ENCODE results near the gene ARHGAP27. TPM values are rescaled to one million over a fixed set of nuclear protein-coding genes. Genes with fewer than 3 reads are reported as not detected.

Gene ARHGAP27
- total and polyA plus RNA-seq, 2 of the 4 experiments (the other 2 are of a cell fraction) = under 0.01 to 0.89 TPM

DNA sequence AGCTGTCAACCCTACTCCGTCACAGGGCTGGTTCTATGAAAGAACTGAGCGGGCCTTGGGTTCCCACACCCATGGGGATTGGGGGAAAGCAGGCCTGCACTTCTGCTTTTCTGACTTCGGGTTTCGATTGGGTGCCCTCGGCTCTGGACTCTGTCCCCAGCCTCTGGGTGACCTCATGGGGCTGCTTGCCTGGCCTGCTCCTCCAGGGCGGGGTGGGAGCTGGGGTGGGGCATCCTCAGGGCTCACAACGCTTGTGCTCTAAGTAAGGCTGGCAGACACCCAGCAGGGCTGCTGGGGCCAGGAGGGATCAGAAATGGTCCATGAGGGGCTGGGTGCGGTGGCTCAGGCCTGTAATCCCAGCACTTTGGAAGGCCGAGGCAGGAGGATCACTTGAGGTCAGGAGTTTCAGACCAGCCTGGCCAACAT, 19.2 kb downstream of the ARHGAP27 start:
- BruUV-seq (replicated peaks) = no TSS peak
- H3K36me3 ChIP-seq (ENCODE audit: control insufficient read depth, insufficient read depth, low read length) = no peaks in the 10 kb centered on the region
- H4K8ac ChIP-seq (ENCODE audit: low read depth in 2 of 2, low read length in 2 of 2) = no peak overlapping the region
- no peak overlapping the region for H3K4me3 ChIP-seq (ENCODE audit: insufficient read depth, low read depth, low read length)
- H2BK5ac ChIP-seq (ENCODE audit: low read depth, low read length, poor library complexity, severe bottlenecking) = no peak overlapping the region
- intact Hi-C loops (cut with micrococcal nuclease) = no loop called here
- peaks cover 8% of the 10 kb centered on the region; the same call in 1 of the 2 replicates for H3K27me3 ChIP-seq (ENCODE audit: control insufficient read depth, insufficient read depth, low read length)
- ATAC-seq (ENCODE audit: low read depth) (no peak), DNase-seq (no peak)
- no peaks in the 10 kb centered on the region for H3K79me1 ChIP-seq (ENCODE audit: low read depth in 1 of 2, low read length in 2 of 2)
- no peak overlapping the region for H3K14ac ChIP-seq (replicated peaks; ENCODE audit: low read depth, low read length)
- CTCF ChIA-PET = no interaction called here
- H3K27ac ChIP-seq (ENCODE audit: insufficient read depth, low read length) = no peak overlapping the region
- TF ChIP-seq CTCF (conservative IDR thresholded peaks at IDR 0.05; ENCODE audit: low read depth, low read length) (no peak), FOS (IDR thresholded peaks at IDR 0.05; ENCODE audit: low read depth, low read length) (no peak), BHLHE40 (IDR thresholded peaks at IDR 0.05; ENCODE audit: low read depth, low read length) (no peak), MXI1 (IDR thresholded peaks at IDR 0.05; ENCODE audit: borderline replicate concordance, low read depth, low read length) (no peak), MAFK (IDR thresholded peaks at IDR 0.05; ENCODE audit: low read depth, low read length) (no peak), MAZ (IDR thresholded peaks at IDR 0.05; ENCODE audit: borderline replicate concordance, low read depth, low read length) (no peak), ELK1 (IDR thresholded peaks at IDR 0.05; ENCODE audit: borderline replicate concordance, low read depth, low read length) (no peak), RCOR1 (IDR thresholded peaks at IDR 0.05; ENCODE audit: insufficient replicate concordance, low read length) (no peak), SMC3 (IDR thresholded peaks at IDR 0.05; ENCODE audit: low read depth, low read length) (no peak), USF2 (IDR thresholded peaks at IDR 0.05; ENCODE audit: low read depth, low read length) (no peak), NFE2L2 (IDR thresholded peaks at IDR 0.05; ENCODE audit: low read depth, low read length) (no peak), CEBPB (IDR thresholded peaks at IDR 0.05; ENCODE audit: low read depth, low read length) (no peak), POLR2A (IDR thresholded peaks at IDR 0.05; ENCODE audit: low read depth, low read length) (no peak), CHD1 (IDR thresholded peaks at IDR 0.05; ENCODE audit: low read depth, low read length) (no peak)
- no peak overlapping the region for H2AK5ac ChIP-seq (ENCODE audit: low read depth, low read length)
- WGBS, 2 experiments (ENCODE audit: extremely low coverage in 2 of 2, insufficient read length in 1 of 2) = no CpG with 5 or more reads among the region's 9 CpGs
- no peak overlapping the region for H3K23ac ChIP-seq (ENCODE audit: low read depth, low read length)
- H2AFZ ChIP-seq (replicated peaks; ENCODE audit: low read length, poor library complexity) = no peak overlapping the region
- H2AK9ac ChIP-seq (replicated peaks; ENCODE audit: low read depth, low read length, poor library complexity) = no peak overlapping the region
- H4K5ac ChIP-seq (ENCODE audit: low read depth, low read length) = no peak overlapping the region
- no peak overlapping the region for H3K4ac ChIP-seq (ENCODE audit: low read depth, low read length)
- POLR2A ChIA-PET (ENCODE audit: unreplicated experiment) = no interaction called here
- H3K9ac ChIP-seq (ENCODE audit: low read depth, low read length) = no peak overlapping the region
- H4K91ac ChIP-seq (ENCODE audit: insufficient read depth, low read depth, low read length) = no peak overlapping the region
- no peak overlapping the region for H2BK20ac ChIP-seq (ENCODE audit: low read depth, low read length)
- H3K4me2 ChIP-seq (ENCODE audit: low read depth, low read length) = no peak overlapping the region
- H3K9me3 ChIP-seq (ENCODE audit: control insufficient read depth, insufficient read depth, low read length) = no peaks in the 10 kb centered on the region
- dilution Hi-C loops (cut with HindIII; ENCODE audit: low sequenced_read_pairs, unreplicated experiment) = no loop called here
- no peak overlapping the region for H3K56ac ChIP-seq (ENCODE audit: extremely low read depth, insufficient read depth, low read length)
- no peaks in the 10 kb centered on the region; the same call in none of the 2 replicates for H4K20me1 ChIP-seq (ENCODE audit: insufficient read depth, low read length)
- peaks cover 2% of the 10 kb centered on the region; the same call in 1 of the 2 replicates for H3K4me1 ChIP-seq (ENCODE audit: control insufficient read depth, insufficient read depth, low read length)
- H3K9me1 ChIP-seq (ENCODE audit: insufficient read depth, low read length) = no peaks in the 10 kb centered on the region
- no peak overlapping the region for H2BK120ac ChIP-seq (ENCODE audit: low read depth, low read length)
- H2BK15ac ChIP-seq (ENCODE audit: low read depth, low read length) = no peak overlapping the region
- in situ Hi-C loops (cut with MboI; ENCODE audit: low sequenced_read_pairs) = loop anchor here (25.0 kb wide), 1 partner anchor 424 kb away; the partner anchor contains the start of gene SPPL2C
- no peak overlapping the region for H3K18ac ChIP-seq (ENCODE audit: low read depth, low read length)

All from IMR-90 (cell line).